OCI-LY3 (cell line): ENCODE measurements around the gene DISP3.

Experiments used
- CTCF ChIP-seq: fragments of 200-600, 300-600 bp; sonication (generic); IDR thresholded peaks from 2 replicates; pipeline ENCODE4 v1.5.1; 2014; ENCODE audit warnings: antibody characterized with exemption, low read length, low read depth
- EZH2phosphoT487 ChIP-seq: fragments of 200-600 bp; shearing (Covaris generic); IDR thresholded peaks from 2 replicates; pipeline ENCODE4 v1.6.1; 2018; ENCODE audit warnings: antibody characterized with exemption, mixed run types, low read depth

GRCh38 chr1:11441211-11441952 lies 37.6 kb upstream of the DISP3 start:
- no peak for TF ChIP-seq CTCF
- no peak for TF ChIP-seq EZH2phosphoT487
